Measurements from ENCODE around the gene CD209. TPM values are rescaled to one million over a fixed set of nuclear protein-coding genes. Genes with fewer than 3 reads are reported as not detected.

CD209 gene
- total and polyA plus RNA-seq, 7 donors, result 0.11 to 13.8 (median 2.7) TPM

- no peak for DNase-seq
- no peak for ATAC-seq
- Histone ChIP-seq H3K4me3 (no peak overlapping the region), H3K27me3 (ENCODE audit: insufficient read depth in 3 of 3, low read length in 2 of 3) (peaks cover 0 to 10% (median 2%) of the 10 kb centered on the region in 3 donors), H3K9me3 (no peaks in the 10 kb centered on the region), H3K27ac (no peak overlapping the region), H3K4me1 (no peaks in the 10 kb centered on the region), H3K36me3 (ENCODE audit: insufficient read depth in 1 of 2, low read depth in 1 of 2) (no peaks in the 10 kb centered on the region)
- WGBS, 3 donors, result 81 to 89% (median 87%) methylated on average over 8 to 9 of the region's 9 CpGs
- intact Hi-C loops (cut with DNase I), result no loop called here
- no peak for TF ChIP-seq CTCF (IDR thresholded peaks at IDR 0.05)
Observed at GRCh38 chr19:7775761-7776160, 28.4 kb upstream of the CD209 start.

- 80 to 86% (median 86%) methylated on average over 9 of the region's 9 CpGs for WGBS, 3 donors
- no peaks in the 10 kb centered on the region for H3K36me3 ChIP-seq (ENCODE audit: insufficient read depth in 1 of 2, low read depth in 1 of 2)
- H3K27ac ChIP-seq, result no peak overlapping the region
- H3K27me3 ChIP-seq (ENCODE audit: insufficient read depth in 3 of 3, low read length in 2 of 3), result peaks cover 0 to 10% (median 1%) of the 10 kb centered on the region in 3 donors
- TF ChIP-seq CTCF (IDR thresholded peaks at IDR 0.05), result no peak
- DNase-seq (no peak), ATAC-seq (no peak)
- H3K4me1 ChIP-seq, result no peaks in the 10 kb centered on the region
- intact Hi-C loops (cut with DNase I), result no loop called here
- no peak overlapping the region for H3K4me3 ChIP-seq
- no peaks in the 10 kb centered on the region for H3K9me3 ChIP-seq
Observed at GRCh38 chr19:7773841-7774240, 26.5 kb upstream of the CD209 start.

- H3K27me3 ChIP-seq (ENCODE audit: insufficient read depth in 3 of 3, low read length in 2 of 3), result peaks cover 0 to 10% (median 2%) of the 10 kb centered on the region in 3 donors
- H3K36me3 ChIP-seq (ENCODE audit: insufficient read depth in 1 of 2, low read depth in 1 of 2), result no peaks in the 10 kb centered on the region
- 37 to 40% (median 39%) methylated on average over 8 of the region's 8 CpGs for WGBS, 3 donors
- H3K27ac ChIP-seq, result no peak overlapping the region
- H3K4me1 ChIP-seq, result no peaks in the 10 kb centered on the region
- no peak overlapping the region for H3K4me3 ChIP-seq
- ATAC-seq, result no peak
- TF ChIP-seq CTCF (IDR thresholded peaks at IDR 0.05), result no peak
- H3K9me3 ChIP-seq, result no peaks in the 10 kb centered on the region
- DNase-seq, result no peak
- intact Hi-C loops (cut with DNase I), result no loop called here
Observed at GRCh38 chr19:7772752-7773291, 25.5 kb upstream of the CD209 start.

GRCh38 chr19:7771072-7771471, 23.7 kb upstream of the CD209 start:
- no peak overlapping the region for H3K4me3 ChIP-seq
- no peak for DNase-seq
- no peak for ATAC-seq
- H3K27me3 ChIP-seq (ENCODE audit: insufficient read depth in 3 of 3, low read length in 2 of 3), result peaks cover 0 to 11% (median 2%) of the 10 kb centered on the region in 3 donors
- no peak overlapping the region for H3K27ac ChIP-seq
- no peaks in the 10 kb centered on the region for H3K9me3 ChIP-seq
- no peaks in the 10 kb centered on the region for H3K36me3 ChIP-seq (ENCODE audit: insufficient read depth in 1 of 2, low read depth in 1 of 2)
- intact Hi-C loops (cut with DNase I), result no loop called here
- WGBS, 3 donors, result 58 to 61% (median 59%) methylated on average over 8 of the region's 8 CpGs
- no peak for TF ChIP-seq CTCF (IDR thresholded peaks at IDR 0.05)
- H3K4me1 ChIP-seq, result no peaks in the 10 kb centered on the region

GRCh38 chr19:7769171-7769570, 21.8 kb upstream of the CD209 start:
- ATAC-seq (no peak), DNase-seq (no peak)
- Histone ChIP-seq H3K36me3 (ENCODE audit: insufficient read depth in 1 of 2, low read depth in 1 of 2) (no peaks in the 10 kb centered on the region), H3K27ac (no peak overlapping the region), H3K9me3 (no peaks in the 10 kb centered on the region), H3K27me3 (ENCODE audit: insufficient read depth in 3 of 3, low read length in 2 of 3) (peaks cover 0 to 11% (median 2%) of the 10 kb centered on the region in 3 donors), H3K4me3 (no peak overlapping the region), H3K4me1 (no peaks in the 10 kb centered on the region)
- TF ChIP-seq CTCF (IDR thresholded peaks at IDR 0.05), result no peak
- intact Hi-C loops (cut with DNase I), result no loop called here
- WGBS, 3 donors, result 59 to 68% (median 61%) methylated on average over 2 of the region's 2 CpGs
